Measurements from ENCODE around the gene MCL1. TPM values are rescaled to one million over a fixed set of nuclear protein-coding genes. Genes with fewer than 3 reads are reported as not detected.

Gene MCL1
- total and polyA plus RNA-seq, 7 donors: 119 to 352 (median 168) TPM

DNA sequence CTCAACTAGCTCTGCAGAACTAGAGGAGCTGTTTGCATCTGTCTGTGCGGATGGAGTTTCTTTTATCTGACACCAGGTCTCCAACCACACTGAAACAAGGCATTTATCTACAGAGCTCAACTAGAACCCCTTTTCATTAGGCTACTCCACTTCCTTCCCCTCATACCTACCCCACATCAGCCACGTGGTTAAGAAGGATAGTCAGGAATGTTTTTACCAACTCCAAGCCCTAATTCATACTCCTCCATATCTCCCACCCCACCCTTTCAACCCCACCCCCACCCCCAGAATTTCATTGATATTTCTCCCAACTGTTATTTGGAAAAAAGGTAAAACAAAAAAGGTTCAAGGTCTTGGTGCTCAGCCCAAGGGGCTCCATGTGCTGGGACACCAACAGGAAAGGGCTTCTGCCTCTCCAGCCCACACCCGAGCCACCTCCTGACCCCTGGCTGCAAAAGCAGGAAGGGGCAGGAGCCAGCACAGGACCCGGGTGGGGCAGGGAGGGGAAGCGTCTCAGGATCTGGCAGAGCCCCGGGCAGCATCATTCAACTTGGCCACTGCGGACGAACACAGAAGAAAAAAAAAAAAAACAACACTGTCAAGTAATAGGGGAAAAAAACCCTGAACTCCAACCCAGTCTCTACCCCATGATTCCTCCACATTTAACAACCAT lies 43.0 kb upstream of the MCL1 start:
- H3K27ac ChIP-seq: peak overlapping the region; percentile 61 to 78 (median 74)
- intact Hi-C loops (cut with DNase I): no loop called here
- peaks cover 27 to 85% (median 43%) of the 10 kb centered on the region in 4 donors for H3K36me3 ChIP-seq
- H3K27me3 ChIP-seq: no peaks in the 10 kb centered on the region
- peaks cover 0 to 45% (median 40%) of the 10 kb centered on the region in 4 donors for H3K4me1 ChIP-seq
- H3K9me3 ChIP-seq: no peaks in the 10 kb centered on the region
- no peak overlapping the region for H3K4me3 ChIP-seq
- TF ChIP-seq POLR2AphosphoS5 (IDR thresholded peaks at IDR 0.05) (no peak), POLR2A (IDR thresholded peaks at IDR 0.05) (no peak), EP300 (IDR thresholded peaks at IDR 0.05) (no peak)
- TF ChIP-seq, protein P1, sequence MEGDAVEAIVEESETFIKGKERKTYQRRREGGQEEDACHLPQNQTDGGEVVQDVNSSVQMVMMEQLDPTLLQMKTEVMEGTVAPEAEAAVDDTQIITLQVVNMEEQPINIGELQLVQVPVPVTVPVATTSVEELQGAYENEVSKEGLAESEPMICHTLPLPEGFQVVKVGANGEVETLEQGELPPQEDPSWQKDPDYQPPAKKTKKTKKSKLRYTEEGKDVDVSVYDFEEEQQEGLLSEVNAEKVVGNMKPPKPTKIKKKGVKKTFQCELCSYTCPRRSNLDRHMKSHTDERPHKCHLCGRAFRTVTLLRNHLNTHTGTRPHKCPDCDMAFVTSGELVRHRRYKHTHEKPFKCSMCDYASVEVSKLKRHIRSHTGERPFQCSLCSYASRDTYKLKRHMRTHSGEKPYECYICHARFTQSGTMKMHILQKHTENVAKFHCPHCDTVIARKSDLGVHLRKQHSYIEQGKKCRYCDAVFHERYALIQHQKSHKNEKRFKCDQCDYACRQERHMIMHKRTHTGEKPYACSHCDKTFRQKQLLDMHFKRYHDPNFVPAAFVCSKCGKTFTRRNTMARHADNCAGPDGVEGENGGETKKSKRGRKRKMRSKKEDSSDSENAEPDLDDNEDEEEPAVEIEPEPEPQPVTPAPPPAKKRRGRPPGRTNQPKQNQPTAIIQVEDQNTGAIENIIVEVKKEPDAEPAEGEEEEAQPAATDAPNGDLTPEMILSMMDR (IDR thresholded peaks at IDR 0.05): no peak
- WGBS, 2 donors: 46 to 52% methylated on average over 8 of the region's 8 CpGs
- DNase-seq: peak; percentile 80

DNA sequence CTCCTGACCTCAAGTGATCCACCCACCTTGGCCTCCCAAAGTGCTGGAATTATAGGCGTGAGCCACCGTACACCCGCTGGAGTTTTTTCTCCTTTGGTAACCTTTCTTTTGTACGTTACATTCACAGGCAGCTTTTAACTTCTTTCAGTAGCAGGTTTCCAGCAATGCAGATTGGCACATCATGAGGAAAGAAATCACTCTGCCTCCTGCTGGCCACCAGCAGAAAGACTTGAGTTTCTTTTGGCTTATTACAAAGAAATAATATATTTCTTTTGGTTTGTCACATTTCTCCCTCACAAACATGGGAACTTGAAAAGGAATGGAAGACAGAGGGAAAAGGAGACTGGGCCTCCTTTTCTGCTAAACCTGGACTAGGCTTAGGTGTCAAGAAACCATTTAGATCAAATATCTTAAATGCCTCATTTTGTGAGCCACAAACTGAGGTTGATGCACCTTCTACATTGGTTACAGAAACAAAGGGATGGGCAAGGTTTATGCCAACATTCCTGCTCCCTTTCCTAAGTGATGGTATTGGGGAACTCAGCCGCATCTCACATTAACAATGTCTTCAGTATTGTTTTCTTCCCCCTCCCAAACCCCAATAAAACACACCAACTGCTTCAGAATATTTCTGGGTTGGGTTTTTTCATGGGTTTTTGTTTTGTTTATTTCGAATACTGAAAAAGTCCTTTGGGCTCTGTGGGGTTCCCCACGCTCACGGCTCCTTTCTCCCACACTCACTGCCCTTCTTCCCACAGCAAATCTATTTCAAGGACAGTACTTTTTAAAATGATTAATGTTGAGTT lies 42.3 kb upstream of the MCL1 start:
- Histone ChIP-seq H3K27ac (peak overlapping the region; percentile 61 to 78 (median 74)), H3K27me3 (no peaks in the 10 kb centered on the region), H3K9me3 (no peaks in the 10 kb centered on the region), H3K36me3 (peaks cover 21 to 85% (median 36%) of the 10 kb centered on the region in 4 donors), H3K4me1 (peaks cover 0 to 40% (median 36%) of the 10 kb centered on the region in 4 donors), H3K4me3 (no peak overlapping the region)
- peak; percentile 82 for DNase-seq
- WGBS, 2 donors: 57 to 67% methylated on average over 8 of the region's 8 CpGs
- TF ChIP-seq, protein P1 (IDR thresholded peaks at IDR 0.05): peak; percentile 47 to 87 (median 72)
- no peak for TF ChIP-seq POLR2A (IDR thresholded peaks at IDR 0.05)
- TF ChIP-seq POLR2AphosphoS5 (IDR thresholded peaks at IDR 0.05): peak in 3 of 4 donors; percentile 37 to 59 (median 51)
- intact Hi-C loops (cut with DNase I): loop anchor here (1.0 kb wide), 1 partner anchor 60 kb away; no protein-coding TSS in a partner anchor

DNA sequence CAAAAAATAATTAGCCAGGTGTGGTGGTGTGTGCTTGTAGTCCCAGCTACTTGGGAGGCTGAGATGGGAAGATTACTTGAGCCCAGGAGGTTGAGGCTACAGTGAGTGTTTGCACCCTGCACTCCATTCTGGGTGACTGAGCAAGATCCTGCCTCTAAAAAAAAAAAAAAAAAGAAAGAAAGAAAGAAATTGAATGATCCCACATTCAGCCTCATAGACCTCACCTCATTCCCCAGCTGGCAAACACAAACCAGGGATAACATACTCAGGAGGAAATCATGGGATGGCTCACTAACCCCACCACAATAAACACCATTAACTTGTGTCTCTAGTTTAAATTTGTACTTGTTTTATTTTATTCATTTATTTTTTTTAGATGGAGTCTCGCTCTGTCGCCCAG lies 41.5 kb upstream of the MCL1 start:
- intact Hi-C loops (cut with DNase I): loop anchor here (1.0 kb wide), 1 partner anchor 60 kb away; no protein-coding TSS in a partner anchor
- Histone ChIP-seq H3K27ac (peak overlapping the region; percentile 61 to 78 (median 74)), H3K4me1 (peaks cover 0 to 40% (median 36%) of the 10 kb centered on the region in 4 donors), H3K27me3 (no peaks in the 10 kb centered on the region), H3K4me3 (no peak overlapping the region), H3K9me3 (no peaks in the 10 kb centered on the region), H3K36me3 (peaks cover 18 to 85% (median 29%) of the 10 kb centered on the region in 4 donors)
- TF ChIP-seq POLR2A (IDR thresholded peaks at IDR 0.05): no peak
- TF ChIP-seq EP300 (IDR thresholded peaks at IDR 0.05): no peak
- no peak for TF ChIP-seq POLR2AphosphoS5 (IDR thresholded peaks at IDR 0.05)
- TF ChIP-seq, protein P1 (IDR thresholded peaks at IDR 0.05): no peak
- WGBS, 2 donors: 98% methylated on average over 2 of the region's 2 CpGs
- DNase-seq: no peak

DNA sequence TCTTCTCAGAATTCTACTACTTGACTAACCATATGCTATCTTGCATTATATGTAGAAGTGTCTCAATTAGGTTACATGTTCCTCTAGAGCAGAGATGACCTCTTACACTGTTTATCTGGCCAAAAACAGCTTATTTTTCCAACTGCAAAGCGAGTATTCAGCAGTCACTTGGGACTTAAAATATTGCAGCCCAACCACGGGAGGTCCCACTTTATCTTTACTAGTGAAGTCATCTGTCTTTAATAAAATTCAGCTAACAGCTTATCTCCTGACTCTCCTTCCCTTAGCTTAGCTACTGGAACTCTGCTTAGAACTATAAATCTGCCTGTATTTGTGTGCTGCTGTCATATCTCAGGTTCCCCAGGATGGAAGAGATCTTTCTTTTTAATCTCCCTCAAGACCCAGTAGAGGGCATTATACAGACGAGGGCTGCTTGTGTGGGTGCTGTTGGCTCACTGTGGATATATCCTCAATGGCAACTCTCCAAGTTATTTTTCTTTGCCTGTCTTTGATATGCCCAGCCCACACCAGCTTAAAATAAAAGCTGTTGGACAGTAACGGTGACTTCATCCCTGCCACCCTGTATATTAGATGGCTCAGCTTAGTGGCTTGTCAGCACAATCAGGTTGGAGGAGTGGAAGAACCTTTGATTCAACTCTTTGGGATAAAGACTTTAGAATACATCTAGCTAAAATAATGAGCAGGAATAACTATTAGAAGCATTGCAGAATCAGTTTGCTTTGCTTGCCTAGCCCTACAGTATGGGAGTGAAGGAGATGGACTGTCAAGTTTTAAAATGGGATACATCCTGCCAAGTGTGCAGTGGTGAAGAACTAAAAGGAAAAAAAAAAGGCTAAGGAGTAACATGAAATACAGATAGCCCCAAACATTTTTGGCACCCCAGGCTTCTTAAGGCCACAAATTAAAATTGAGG lies 40.4 kb upstream of the MCL1 start:
- no peak overlapping the region for H3K4me3 ChIP-seq
- TF ChIP-seq EP300 (IDR thresholded peaks at IDR 0.05) (no peak), POLR2AphosphoS5 (IDR thresholded peaks at IDR 0.05) (peak in 2 of 4 donors; percentile 37 to 40), POLR2A (IDR thresholded peaks at IDR 0.05) (no peak)
- TF ChIP-seq, protein P1 (IDR thresholded peaks at IDR 0.05): peak in 2 of 4 experiments; percentile 16 to 22
- DNase-seq: peak; percentile 74
- H3K9me3 ChIP-seq: no peaks in the 10 kb centered on the region
- H3K36me3 ChIP-seq: peaks cover 8 to 75% (median 18%) of the 10 kb centered on the region in 4 donors
- intact Hi-C loops (cut with DNase I): no loop called here
- peak overlapping the region; percentile 61 to 78 (median 74) for H3K27ac ChIP-seq
- H3K4me1 ChIP-seq: peaks cover 0 to 40% (median 36%) of the 10 kb centered on the region in 4 donors
- WGBS, 2 donors: 28 to 51% methylated on average over 4 of the region's 4 CpGs
- H3K27me3 ChIP-seq: no peaks in the 10 kb centered on the region

All from sigmoid colon (tissue), 7 donors.